ENCODE results near the gene OSTC. TPM values are rescaled to one million over a fixed set of nuclear protein-coding genes. Genes with fewer than 3 reads are reported as not detected.

OSTC gene
- total RNA-seq, 2 experiments from 2014 or later, result 21.8 to 25.5 TPM

DNA sequence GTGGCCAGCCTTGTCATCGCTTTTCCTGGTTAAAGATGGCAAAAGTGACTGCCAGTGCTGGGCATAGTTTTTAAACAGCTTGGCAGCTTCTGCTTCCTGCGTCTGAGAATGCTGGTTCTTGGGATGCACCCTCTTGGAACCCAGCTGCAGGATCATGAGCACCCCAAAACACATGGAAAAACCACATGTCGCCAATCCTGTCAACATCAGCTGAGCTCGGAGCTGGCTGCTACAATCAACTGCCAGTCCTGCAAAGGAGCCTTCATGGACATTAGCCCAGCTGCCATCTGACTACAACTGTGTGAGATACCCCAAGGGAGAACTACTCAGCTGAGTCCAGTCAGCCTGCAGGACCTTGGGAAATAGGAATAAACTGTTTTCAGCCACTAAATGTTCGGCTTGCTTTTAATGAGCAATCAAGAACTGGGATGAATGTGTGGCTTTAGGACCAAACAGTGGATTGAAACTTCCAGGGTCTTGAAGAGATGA, 31.0 kb downstream of the OSTC start:
- TF ChIP-seq CTCF (IDR thresholded peaks at IDR 0.05), result no peak
- no peaks in the 10 kb centered on the region for H3K36me3 Mint-ChIP-seq (ENCODE audit: low read depth)
- Histone ChIP-seq H3K9me3 (ENCODE audit: control insufficient read depth in 1 of 2, insufficient read depth in 1 of 2, low read length in 2 of 2) (no peaks in the 10 kb centered on the region), H3K27me3 (ENCODE audit: control insufficient read depth in 1 of 2, insufficient read depth in 2 of 2, low read length in 2 of 2) (no peaks in the 10 kb centered on the region), H3K27ac (ENCODE audit: low read depth in 1 of 2, low read length in 2 of 2) (no peak overlapping the region), H3K4me3 (ENCODE audit: low read length) (no peak overlapping the region), H3K4me1 (ENCODE audit: insufficient read depth, low read length) (no peaks in the 10 kb centered on the region), H3K36me3 (ENCODE audit: insufficient read depth, low read length) (no peaks in the 10 kb centered on the region)
- no peaks in the 10 kb centered on the region for H3K4me1 Mint-ChIP-seq (ENCODE audit: low read depth)
- intact Hi-C loops (cut with DNase I, micrococcal nuclease), result loop anchor here in 1 of 2 experiments (5.0 kb wide), 1 partner anchor 726 kb away; no protein-coding TSS in a partner anchor
- no peak for DNase-seq
- POLR2A ChIA-PET, result no interaction called here
- no peak overlapping the region for H3K4me3 Mint-ChIP-seq
- no peaks in the 10 kb centered on the region for H3K27me3 Mint-ChIP-seq
- H3K27ac Mint-ChIP-seq, result no peak overlapping the region
- CTCF ChIA-PET, result interaction anchor here (1.4 kb wide), 1 partner anchor 9 kb away, joined by 3 read pairs; no protein-coding TSS in a partner anchor
- no peaks in the 10 kb centered on the region for H3K9me3 Mint-ChIP-seq
- ATAC-seq (ENCODE audit: poor library complexity), result no peak

GRCh38 chr4:108683479-108683878, 33.1 kb downstream of the OSTC start:
- no peak overlapping the region for H3K27ac Mint-ChIP-seq

GRCh38 chr4:108685036-108685686, 34.8 kb downstream of the OSTC start:
- Mint-ChIP-seq H3K36me3 (ENCODE audit: low read depth) (no peaks in the 10 kb centered on the region), H3K4me3 (no peak overlapping the region), H3K4me1 (ENCODE audit: low read depth) (no peaks in the 10 kb centered on the region), H3K27me3 (no peaks in the 10 kb centered on the region), H3K9me3 (no peaks in the 10 kb centered on the region), H3K27ac (no peak overlapping the region)
- Histone ChIP-seq H3K36me3 (ENCODE audit: insufficient read depth, low read length) (no peaks in the 10 kb centered on the region), H3K9me3 (ENCODE audit: control insufficient read depth in 1 of 2, insufficient read depth in 1 of 2, low read length in 2 of 2) (no peaks in the 10 kb centered on the region), H3K4me3 (ENCODE audit: low read length) (no peak overlapping the region), H3K27me3 (ENCODE audit: control insufficient read depth in 1 of 2, insufficient read depth in 2 of 2, low read length in 2 of 2) (no peaks in the 10 kb centered on the region), H3K27ac (ENCODE audit: low read depth in 1 of 2, low read length in 2 of 2) (no peak overlapping the region), H3K4me1 (ENCODE audit: insufficient read depth, low read length) (no peaks in the 10 kb centered on the region)
- TF ChIP-seq CTCF (IDR thresholded peaks at IDR 0.05), result no peak
- ChIA-PET CTCF (no interaction called here), POLR2A (interaction anchor here (0.7 kb wide), 1 partner anchor 1847 kb away, joined by 4 read pairs; no protein-coding TSS in a partner anchor)
- DNase-seq, result no peak
- ATAC-seq (ENCODE audit: poor library complexity), result no peak
- intact Hi-C loops (cut with DNase I, micrococcal nuclease), result no loop called here

More at GRCh38 chr4:108683479-108683878, 33.1 kb downstream of the OSTC start:
- H3K9me3 ChIP-seq (ENCODE audit: control insufficient read depth in 1 of 2, insufficient read depth in 1 of 2, low read length in 2 of 2), result no peaks in the 10 kb centered on the region
- no peak for ATAC-seq (ENCODE audit: poor library complexity)
- H3K4me3 ChIP-seq (ENCODE audit: low read length), result no peak overlapping the region
- H3K4me1 ChIP-seq (ENCODE audit: insufficient read depth, low read length), result no peaks in the 10 kb centered on the region
- no peaks in the 10 kb centered on the region for H3K9me3 Mint-ChIP-seq
- no peaks in the 10 kb centered on the region for H3K27me3 ChIP-seq (ENCODE audit: control insufficient read depth in 1 of 2, insufficient read depth in 2 of 2, low read length in 2 of 2)
- H3K36me3 Mint-ChIP-seq (ENCODE audit: low read depth), result no peaks in the 10 kb centered on the region
- POLR2A ChIA-PET, result no interaction called here
- no peak for TF ChIP-seq CTCF (IDR thresholded peaks at IDR 0.05)
- no peaks in the 10 kb centered on the region for H3K36me3 ChIP-seq (ENCODE audit: insufficient read depth, low read length)
- intact Hi-C loops (cut with DNase I, micrococcal nuclease), result loop anchor here in 1 of 2 experiments (5.0 kb wide), 1 partner anchor 724 kb away; no protein-coding TSS in a partner anchor
- peak in 3 of 14 experiments; percentile 14 to 34 (median 20) for DNase-seq
- CTCF ChIA-PET, result no interaction called here
- H3K4me1 Mint-ChIP-seq (ENCODE audit: low read depth), result no peaks in the 10 kb centered on the region
- no peak overlapping the region for H3K4me3 Mint-ChIP-seq
- H3K27me3 Mint-ChIP-seq, result no peaks in the 10 kb centered on the region
- no peak overlapping the region for H3K27ac ChIP-seq (ENCODE audit: low read depth in 1 of 2, low read length in 2 of 2)
